Stimulated activated naive CD4-positive, alpha-beta T cell treated with Interleukin-2 at 50 U/mL for 16 hours (primary cell): ENCODE measurements around the gene HSPB1.
A peak's percentile ranks its signal among the peaks of the same experiment; 100 is the strongest.
"Not testable (repeated sequence)": the region's sequence is repeated elsewhere in the genome, so short reads cannot be mapped to it uniquely, and the experiment has no call there.

Source experiments
- DNase-seq: peaks from one replicate; lab custom pipeline; 2025; lab: John Stamatoyannopoulos, UW

HSPB1 gene

GRCh38 chr7:76308874-76309273, 6.4 kb downstream of the HSPB1 start:
- DNase-seq: not testable (repeated sequence)

GRCh38 chr7:76309341-76310101, 7.0 kb downstream of the HSPB1 start:
- DNase-seq: not testable (repeated sequence)

GRCh38 chr7:76310102-76310957, 7.9 kb downstream of the HSPB1 start:
- DNase-seq: no peak

GRCh38 chr7:76311838-76312237, 9.4 kb downstream of the HSPB1 start:
- not testable (repeated sequence) for DNase-seq

GRCh38 chr7:76314042-76314721, 11.7 kb downstream of the HSPB1 start:
- DNase-seq: peak; percentile 94

GRCh38 chr7:76314740-76315139, 12.3 kb downstream of the HSPB1 start:
- DNase-seq: not testable (repeated sequence)

GRCh38 chr7:76315364-76315763, 12.9 kb downstream of the HSPB1 start:
- no peak for DNase-seq

- DNase-seq: no peak
These were observed 14.7 kb downstream of the HSPB1 start for GRCh38 chr7:76316984-76317781.

- DNase-seq: peak; percentile 93
These were observed 15.5 kb downstream of the HSPB1 start for GRCh38 chr7:76317782-76318487.

GRCh38 chr7:76318488-76319353, 16.2 kb downstream of the HSPB1 start:
- DNase-seq: peak; percentile 62

GRCh38 chr7:76325092-76325491, 22.6 kb downstream of the HSPB1 start:
- DNase-seq: no peak

GRCh38 chr7:76325811-76326210, 23.3 kb downstream of the HSPB1 start:
- no peak for DNase-seq

- no peak for DNase-seq
These were observed 24.3 kb downstream of the HSPB1 start for GRCh38 chr7:76326646-76327233.

GRCh38 chr7:76327610-76328009, 25.1 kb downstream of the HSPB1 start:
- DNase-seq: no peak

- DNase-seq: no peak
These were observed 25.9 kb downstream of the HSPB1 start for GRCh38 chr7:76328389-76328788.

- no peak for DNase-seq
These were observed 27.0 kb downstream of the HSPB1 start for GRCh38 chr7:76329479-76329878.

- no peak for DNase-seq
These were observed 27.8 kb downstream of the HSPB1 start for GRCh38 chr7:76330261-76330660.

GRCh38 chr7:76330673-76331072, 28.2 kb downstream of the HSPB1 start:
- DNase-seq: no peak

- no peak for DNase-seq
These were observed 29.6 kb downstream of the HSPB1 start for GRCh38 chr7:76332078-76332477.
